A673 (cell line): ENCODE data around the gene MTNR1A. TPM values are rescaled to one million over a fixed set of nuclear protein-coding genes. Genes with fewer than 3 reads are reported as not detected.

Experiments
- BruUV-seq: library from RNA; stranded (reverse); fragments of 400-500 nt; replicated peaks from 2 replicates; lab custom pipeline; 2021; lab: Mats Ljungman, UMichigan
- CTCF ChIA-PET: fragments of 300-600 bp; sonication (Branson Sonifier 250); formaldehyde crosslinking; loops from one replicate; lab custom pipeline; 2022; ENCODE audit warnings: antibody characterized with exemption; lab: Charles Lee
- POLR2A ChIA-PET: fragments of 300-600 bp; sonication (Branson Sonifier 250); formaldehyde crosslinking; loops from one replicate; lab custom pipeline; 2022; ENCODE audit warnings: antibody characterized with exemption; ENCODE audit not compliant: low non-redundant PET; lab: Charles Lee
- DNase-seq: peaks from one replicate; pipeline ENCODE4 v3.0.0-alpha.2; 2015; ENCODE audit warnings: low spot score
- H3K27ac ChIP-seq: fragments of 200-600 bp; sonication (generic); 2 replicates; pipeline ENCODE4 v1.5.1; 2016; ENCODE audit warnings: mixed run types, low read depth, mild to moderate bottlenecking, mixed read lengths, antibody characterized with exemption, low read length; ENCODE audit not compliant: poor library complexity, severe bottlenecking
- H3K27me3 ChIP-seq: fragments of 200-600 bp; sonication (generic); replicated peaks from 2 replicates; pipeline ENCODE4 v1.6.1; 2017; ENCODE audit warnings: mixed run types, low read depth, mild to moderate bottlenecking, mixed read lengths, antibody characterized with exemption, low read length; ENCODE audit not compliant: insufficient read depth, poor library complexity
- H3K36me3 ChIP-seq: fragments of 200-600 bp; sonication (generic); 2 replicates; pipeline ENCODE4 v1.6.1; 2016; ENCODE audit warnings: mixed run types, mild to moderate bottlenecking, mixed read lengths, antibody characterized with exemption, low read length; ENCODE audit not compliant: insufficient read depth, poor library complexity, severe bottlenecking
- H3K4me1 ChIP-seq: fragments of 200-600 bp; sonication (generic); 2 replicates; pipeline ENCODE4 v1.6.1; 2017; ENCODE audit warnings: mixed run types, mild to moderate bottlenecking, mixed read lengths, antibody characterized with exemption, low read length; ENCODE audit not compliant: insufficient read depth, poor library complexity, severe bottlenecking
- H3K4me3 ChIP-seq: fragments of 200-600 bp; sonication (generic); 2 replicates; pipeline ENCODE4 v1.5.1; 2016; ENCODE audit warnings: low read depth, mixed run types, mild to moderate bottlenecking, mixed read lengths, low read length; ENCODE audit not compliant: poor library complexity, severe bottlenecking
- H3K9me3 ChIP-seq: fragments of 200-600 bp; sonication (generic); 2 replicates; pipeline ENCODE4 v1.6.1; 2016; ENCODE audit warnings: mixed run types, low read depth, mild to moderate bottlenecking, mixed read lengths, antibody characterized with exemption, low read length; ENCODE audit not compliant: poor library complexity, severe bottlenecking
- EZH2 ChIP-seq: fragments of 200-600 bp; sonication (generic); IDR thresholded peaks from 2 replicates; pipeline ENCODE4 v1.6.1; 2017; ENCODE audit warnings: borderline replicate concordance, low read depth, mild to moderate bottlenecking, mixed read lengths, antibody characterized with exemption, low read length; ENCODE audit not compliant: poor library complexity, severe bottlenecking
- intact Hi-C: fragments of 100-400 bp; cut with micrococcal nuclease; formaldehyde crosslinking; loops from one replicate; pipeline ENCODE4 v1.10.0; 2022; ENCODE audit not compliant: unreplicated experiment
- total RNA-seq: library from RNA; stranded (reverse); gene quantifications from 2 replicates; pipeline ENCODE4 v1.2.3, GENCODE V29; 2021
- TF ChIP-seq, protein P1 (sequence below): fragments of 300-800, 200-600 bp; sonication (generic); conservative IDR thresholded peaks from 2 replicates; pipeline ENCODE4 v1.5.1; 2017; ENCODE audit warnings: low read depth, mild to moderate bottlenecking, antibody characterized with exemption, low read length, moderate library complexity, mixed read lengths

MTNR1A gene
- total RNA-seq, 1 experiment from 2014 or later: 1.2 TPM

GRCh38 chr4:186592445-186592844 lies 37.1 kb upstream of the MTNR1A start:
- Histone ChIP-seq H3K27me3 (no peaks in the 10 kb centered on the region), H3K27ac (no peak overlapping the region), H3K36me3 (peaks cover 42% of the 10 kb centered on the region), H3K4me3 (no peak overlapping the region), H3K9me3 (no peaks in the 10 kb centered on the region), H3K4me1 (no peaks in the 10 kb centered on the region)
- TF ChIP-seq, protein P1, sequence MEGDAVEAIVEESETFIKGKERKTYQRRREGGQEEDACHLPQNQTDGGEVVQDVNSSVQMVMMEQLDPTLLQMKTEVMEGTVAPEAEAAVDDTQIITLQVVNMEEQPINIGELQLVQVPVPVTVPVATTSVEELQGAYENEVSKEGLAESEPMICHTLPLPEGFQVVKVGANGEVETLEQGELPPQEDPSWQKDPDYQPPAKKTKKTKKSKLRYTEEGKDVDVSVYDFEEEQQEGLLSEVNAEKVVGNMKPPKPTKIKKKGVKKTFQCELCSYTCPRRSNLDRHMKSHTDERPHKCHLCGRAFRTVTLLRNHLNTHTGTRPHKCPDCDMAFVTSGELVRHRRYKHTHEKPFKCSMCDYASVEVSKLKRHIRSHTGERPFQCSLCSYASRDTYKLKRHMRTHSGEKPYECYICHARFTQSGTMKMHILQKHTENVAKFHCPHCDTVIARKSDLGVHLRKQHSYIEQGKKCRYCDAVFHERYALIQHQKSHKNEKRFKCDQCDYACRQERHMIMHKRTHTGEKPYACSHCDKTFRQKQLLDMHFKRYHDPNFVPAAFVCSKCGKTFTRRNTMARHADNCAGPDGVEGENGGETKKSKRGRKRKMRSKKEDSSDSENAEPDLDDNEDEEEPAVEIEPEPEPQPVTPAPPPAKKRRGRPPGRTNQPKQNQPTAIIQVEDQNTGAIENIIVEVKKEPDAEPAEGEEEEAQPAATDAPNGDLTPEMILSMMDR: no peak
- TF ChIP-seq EZH2: no peak
- no peak for DNase-seq
- CTCF ChIA-PET: no interaction called here
- intact Hi-C loops: no loop called here
- POLR2A ChIA-PET: no interaction called here
- BruUV-seq: no TSS peak

- ChIA-PET CTCF (no interaction called here), POLR2A (no interaction called here)
- no peak overlapping the region for H3K4me3 ChIP-seq
- BruUV-seq: no TSS peak
- no peak for TF ChIP-seq EZH2
- TF ChIP-seq, protein P1: no peak
- DNase-seq: no peak
- H3K4me1 ChIP-seq: no peaks in the 10 kb centered on the region
- H3K27me3 ChIP-seq: no peaks in the 10 kb centered on the region
- intact Hi-C loops: no loop called here
- no peaks in the 10 kb centered on the region for H3K9me3 ChIP-seq
- H3K27ac ChIP-seq: no peak overlapping the region
- H3K36me3 ChIP-seq: peaks cover 41% of the 10 kb centered on the region
Observed at GRCh38 chr4:186591651-186592050, 36.3 kb upstream of the MTNR1A start.

- Histone ChIP-seq H3K27me3 (no peaks in the 10 kb centered on the region), H3K9me3 (no peaks in the 10 kb centered on the region), H3K4me1 (no peaks in the 10 kb centered on the region), H3K36me3 (peaks cover 24% of the 10 kb centered on the region), H3K27ac (no peak overlapping the region), H3K4me3 (no peak overlapping the region)
- intact Hi-C loops: no loop called here
- ChIA-PET CTCF (no interaction called here), POLR2A (no interaction called here)
- no TSS peak for BruUV-seq
- DNase-seq: no peak
- TF ChIP-seq EZH2: no peak
- TF ChIP-seq, protein P1: no peak
Observed at GRCh38 chr4:186588503-186588902, 33.1 kb upstream of the MTNR1A start.
